HG02840 (cell line): Measurements from ENCODE around the gene RUNDC3A.
"Not testable (repeated sequence)": the region's sequence is repeated elsewhere in the genome, so short reads cannot be mapped to it uniquely, and the experiment has no call there.

Experiments
- ATAC-seq: cut with Tn5 transposase; IDR thresholded peaks from one replicate; pipeline ENCODE4 v1.9.1; 2021; ENCODE audit warnings: mild to moderate bottlenecking, moderate library complexity, moderate number of reproducible peaks; ENCODE audit not compliant: unreplicated experiment, low FRiP score

The RUNDC3A gene

DNA sequence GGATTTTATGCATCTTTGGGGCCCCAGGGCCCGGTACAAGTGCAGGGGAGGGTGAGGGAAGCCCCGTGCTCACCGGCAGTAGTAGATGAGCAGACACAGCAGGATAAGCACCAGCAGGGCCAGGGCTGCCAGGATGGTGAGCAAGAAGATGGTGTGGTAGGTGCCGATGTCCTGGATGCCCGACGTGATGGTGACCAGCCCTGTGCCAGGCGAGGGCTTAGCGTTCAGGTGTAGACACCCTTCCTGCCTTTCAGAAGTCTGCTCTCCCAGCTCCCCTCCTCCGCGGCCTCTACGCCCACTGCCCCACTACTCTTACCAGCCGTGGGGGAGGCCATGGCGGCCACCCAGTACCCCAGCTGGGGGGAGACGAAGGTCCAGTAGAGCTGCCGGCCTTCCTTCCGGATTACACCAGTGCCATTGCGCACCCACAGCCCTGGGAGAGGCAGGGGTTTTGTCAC is 47.3 kb downstream of the RUNDC3A start:
- no peak for ATAC-seq

DNA sequence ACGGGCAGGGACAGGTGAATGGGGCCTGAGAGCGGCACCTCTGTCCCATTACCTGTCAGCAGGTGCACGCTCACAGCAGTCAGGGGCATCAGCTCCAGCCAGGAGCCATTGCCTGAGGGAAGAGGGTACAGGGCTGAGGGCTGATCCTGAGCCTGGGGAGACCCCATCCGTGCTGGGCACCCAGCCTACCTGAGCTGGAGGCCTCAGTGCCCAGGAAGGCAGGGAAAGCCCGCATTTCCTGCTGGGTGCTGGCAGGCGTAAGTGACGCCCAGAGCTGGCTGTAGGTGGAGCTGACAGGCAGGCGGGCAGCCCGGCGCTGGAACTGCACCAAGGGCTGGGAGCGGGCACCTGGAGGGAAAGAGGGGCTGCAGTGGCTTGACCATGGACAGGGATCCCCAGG is 47.8 kb downstream of the RUNDC3A start:
- no peak for ATAC-seq

DNA sequence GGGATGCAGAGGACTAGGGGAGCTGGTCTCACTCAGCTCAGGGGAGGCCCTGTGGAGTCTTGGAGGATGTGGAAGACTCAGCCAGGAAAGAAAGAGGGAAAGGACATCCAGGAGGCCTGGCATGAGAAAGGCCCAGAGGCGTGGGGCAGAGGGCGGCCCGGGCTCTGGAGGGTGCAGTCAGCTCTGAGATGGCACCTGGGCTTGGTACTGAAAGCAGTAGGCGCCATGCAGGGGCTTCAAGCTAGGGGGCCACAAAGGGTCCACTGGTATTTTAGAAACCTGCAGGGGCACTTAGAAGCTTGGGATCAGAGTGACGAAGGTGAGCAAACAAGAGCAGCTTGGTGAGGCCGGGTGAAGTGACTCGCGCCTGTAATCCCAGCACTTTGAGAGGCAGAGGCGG is 49.7 kb downstream of the RUNDC3A start:
- ATAC-seq, result no peak

DNA sequence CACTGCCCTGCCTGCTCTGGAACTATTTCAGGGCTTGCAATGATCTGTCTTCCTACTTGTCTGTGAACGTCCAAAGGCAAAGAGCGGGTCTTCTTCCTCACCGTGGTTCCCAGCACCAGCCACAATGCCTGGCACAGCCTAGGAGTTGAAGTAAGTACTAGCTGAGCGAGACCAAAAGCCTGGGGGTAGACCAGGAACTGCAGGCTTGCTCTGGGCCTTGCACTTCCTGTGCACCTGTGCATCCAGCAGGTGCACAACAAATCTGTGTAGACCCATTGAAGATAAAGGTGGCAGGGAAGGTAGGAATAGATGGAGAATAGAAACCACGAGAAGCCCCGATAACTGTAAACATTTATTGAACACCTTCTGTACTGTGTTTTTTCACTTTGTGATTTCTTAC is 50.6 kb downstream of the RUNDC3A start:
- no peak for ATAC-seq

DNA sequence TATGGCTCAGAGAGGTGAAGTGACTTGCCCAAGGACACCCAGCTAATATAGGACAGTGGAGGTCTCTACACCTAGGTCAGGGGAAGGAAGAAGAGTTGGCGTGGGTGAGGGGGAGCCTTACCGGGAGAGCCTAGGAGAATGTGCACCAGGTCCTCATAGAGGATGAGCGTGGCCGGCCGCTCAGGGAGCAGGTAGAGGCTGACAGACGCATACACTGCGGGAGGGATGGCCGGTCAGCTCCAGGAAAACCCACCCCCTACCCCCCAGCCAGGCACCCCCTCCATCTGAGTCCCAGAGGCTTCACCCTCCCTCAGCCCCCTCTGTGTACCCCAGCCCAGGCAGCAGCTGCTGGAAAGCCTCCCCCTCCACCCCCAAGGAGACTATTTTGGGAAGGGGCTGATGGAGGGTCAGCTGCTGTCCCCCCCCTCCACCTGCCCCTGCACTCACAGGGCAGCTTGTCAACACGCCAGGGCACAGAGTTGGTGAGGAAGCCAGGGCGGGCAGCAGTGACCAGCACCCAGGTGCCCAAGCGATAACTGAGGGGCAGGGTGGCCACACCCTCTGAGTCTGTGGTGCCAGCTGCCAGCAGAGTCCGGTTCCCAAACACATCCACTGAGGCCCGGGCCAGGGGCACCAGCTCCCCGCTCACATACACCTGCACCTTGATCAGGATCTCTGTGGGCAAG is 51.2 kb downstream of the RUNDC3A start:
- no peak for ATAC-seq

DNA sequence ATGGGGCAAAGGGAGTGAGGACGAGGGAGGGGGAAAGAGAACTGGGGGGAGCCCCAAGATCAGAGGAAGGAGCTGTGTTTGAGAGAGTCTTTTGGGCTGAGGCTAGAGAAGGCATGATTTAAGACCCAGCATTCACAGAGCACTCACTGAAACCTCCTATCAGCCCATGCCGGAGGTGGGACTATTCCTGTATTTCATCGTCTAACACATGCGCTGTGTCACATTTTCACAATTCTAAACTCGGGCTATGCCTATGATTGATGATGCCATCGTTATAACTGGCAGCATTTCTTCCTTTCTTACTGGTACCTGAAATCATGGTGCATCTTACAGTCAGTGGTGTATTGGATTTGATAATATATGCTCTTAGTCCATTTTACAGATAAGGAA is 51.7 kb downstream of the RUNDC3A start:
- no peak for ATAC-seq

DNA sequence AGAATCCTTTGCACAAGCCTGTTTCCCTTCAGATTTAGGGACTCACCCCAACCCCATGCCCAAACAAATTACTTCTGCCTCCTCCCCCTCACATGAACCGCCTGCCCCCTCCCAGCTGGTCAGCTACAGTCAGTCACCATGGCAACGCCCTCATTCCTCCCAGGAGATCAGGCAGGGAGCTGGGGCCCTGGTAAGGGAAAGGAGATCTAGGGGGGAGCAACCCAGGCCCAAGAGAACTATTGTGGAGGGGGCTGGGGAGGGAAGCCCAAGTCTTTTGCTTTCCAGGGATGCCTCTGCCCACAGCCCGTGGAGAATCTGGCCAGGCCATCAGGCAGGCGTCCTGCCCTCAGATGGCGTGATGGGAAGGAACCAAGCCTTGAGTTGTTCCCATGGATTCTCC is 52.4 kb downstream of the RUNDC3A start:
- ATAC-seq, result no peak

DNA sequence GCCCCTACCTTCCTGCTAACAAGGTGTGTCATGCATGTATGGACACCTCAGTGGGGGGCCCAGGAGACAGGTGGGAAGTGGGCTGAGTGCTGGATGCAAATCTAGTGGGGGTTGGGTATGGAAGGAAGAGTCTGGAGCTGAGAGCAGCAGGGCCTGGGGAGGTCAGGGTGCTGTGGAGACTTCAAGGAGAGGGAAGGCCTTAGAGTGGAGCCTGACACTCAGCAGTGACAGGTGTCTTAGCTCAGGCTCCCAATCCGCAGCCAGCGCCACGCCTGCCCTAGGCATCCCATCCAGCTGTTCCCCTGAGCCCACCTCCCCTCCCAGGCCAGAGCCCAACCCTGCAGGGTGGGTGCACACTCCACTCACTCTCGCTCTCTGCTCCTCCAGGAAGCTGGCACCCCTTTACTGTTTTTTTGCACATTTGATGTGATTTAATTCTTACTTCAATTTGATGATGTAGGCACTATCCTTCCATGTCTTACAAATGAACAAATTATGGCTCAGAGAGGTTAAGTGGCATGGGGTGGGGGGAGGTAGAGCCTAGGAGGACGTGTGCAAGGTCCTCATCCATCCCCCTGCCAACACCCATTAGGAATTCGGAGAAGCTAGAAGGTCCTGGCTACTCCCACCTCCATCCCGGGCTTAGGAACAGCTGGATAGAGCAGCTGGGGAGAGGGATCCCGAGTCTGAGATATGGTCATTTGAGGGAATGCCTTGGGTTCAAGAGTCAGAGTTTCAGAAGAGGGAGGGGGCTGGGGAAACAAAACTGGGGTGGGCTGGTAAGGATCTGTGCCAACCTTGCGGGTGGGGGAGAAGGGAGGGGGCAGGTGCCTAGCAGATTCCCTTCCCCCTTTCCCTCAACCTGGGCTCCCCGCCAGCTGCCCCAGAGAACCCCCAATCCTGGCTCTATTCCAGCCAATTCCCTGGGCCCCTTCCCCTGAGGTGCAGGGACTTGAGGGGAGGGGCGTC is 53.2 kb downstream of the RUNDC3A start:
- no peak for ATAC-seq

DNA sequence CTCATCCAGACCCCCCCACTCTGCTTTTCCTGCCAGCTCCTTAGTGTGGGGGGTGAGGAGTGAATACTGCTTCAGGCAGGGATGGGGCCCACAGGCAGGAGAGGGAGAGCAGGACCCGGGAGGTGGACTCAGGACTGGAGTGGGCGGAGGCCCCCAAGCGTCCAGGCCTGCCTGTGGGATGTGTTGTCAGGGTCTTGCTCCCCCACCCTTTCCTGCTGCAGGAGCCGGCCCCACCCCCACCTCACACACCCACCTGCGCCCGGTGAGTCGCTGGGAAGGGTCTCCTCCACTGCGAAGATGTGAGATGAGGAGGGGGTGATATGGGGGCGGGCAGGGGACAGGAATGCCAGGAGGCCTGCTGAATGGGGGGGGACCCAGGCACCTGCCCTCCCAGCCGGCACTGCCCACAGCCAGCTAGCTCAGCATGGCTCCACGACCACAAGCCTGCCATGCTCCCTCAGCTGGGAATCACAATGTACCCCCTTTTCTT is 54.1 kb downstream of the RUNDC3A start:
- ATAC-seq, result no peak

DNA sequence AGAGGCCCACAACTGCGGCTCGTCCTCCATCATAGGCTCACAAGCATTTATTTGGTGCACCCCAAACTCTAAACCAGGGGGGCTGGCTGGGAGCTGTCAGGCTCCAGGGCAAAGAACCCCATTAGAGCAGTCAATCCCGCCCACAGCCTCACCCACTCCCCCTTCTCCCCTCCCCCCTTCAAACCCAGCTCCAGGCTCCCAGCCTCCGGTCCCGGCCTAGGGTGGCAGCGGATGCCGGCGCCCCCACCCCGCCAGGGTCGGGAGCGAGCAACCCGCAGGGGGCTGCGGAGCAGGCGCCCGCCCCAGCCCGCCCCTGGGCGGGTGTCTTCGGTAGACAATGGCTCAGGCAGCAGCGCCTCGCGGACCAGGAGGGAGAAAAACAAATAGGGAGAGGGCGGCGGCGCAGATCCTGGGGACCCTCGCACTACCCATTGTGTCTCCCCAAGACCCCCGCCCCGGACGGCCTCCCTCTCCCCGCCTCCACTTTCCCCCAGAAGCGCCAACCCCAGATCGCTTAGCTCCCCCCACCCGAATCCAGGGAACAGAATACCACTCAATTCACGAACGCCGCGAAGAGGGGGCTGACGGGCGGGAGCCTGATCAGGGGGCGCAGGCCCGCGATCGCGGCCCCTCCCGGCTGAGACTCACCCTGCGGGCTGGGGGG is 54.7 kb downstream of the RUNDC3A start:
- ATAC-seq, result no peak

DNA sequence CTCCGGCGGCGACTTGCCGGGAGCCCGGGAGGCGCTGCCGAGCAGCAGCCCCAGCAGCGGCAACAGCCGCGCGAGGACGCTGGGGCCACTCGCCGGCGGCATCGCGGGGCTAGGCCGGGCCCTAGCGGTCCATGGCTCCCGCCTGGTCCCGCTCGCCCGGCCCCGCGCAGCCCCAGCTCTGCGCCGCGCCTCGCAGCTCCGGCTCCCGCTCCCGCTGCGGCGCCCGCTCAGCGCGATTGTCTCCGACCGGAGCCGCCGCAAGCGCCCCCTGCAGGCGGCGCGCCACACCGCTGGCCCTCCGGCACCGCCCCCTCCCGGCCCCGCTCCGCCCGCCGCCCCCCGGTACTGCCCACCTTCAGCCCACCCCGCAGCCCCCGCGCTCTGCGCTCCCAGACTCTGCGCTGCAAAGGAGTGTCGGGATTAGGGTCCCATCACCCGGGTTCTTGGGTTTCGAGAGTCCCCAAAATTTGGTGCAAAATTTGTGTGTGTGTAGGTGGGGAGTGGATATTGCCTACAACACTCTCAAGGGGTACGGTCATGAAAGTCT is 55.3 kb downstream of the RUNDC3A start, which contains the start of gene FAM171A2:
TSS of gene FAM171A2 (minus strand) at position 241 of the 547 bp plus-strand sequence. CDS start at position 102, 139 bp downstream.
- no peak for ATAC-seq

DNA sequence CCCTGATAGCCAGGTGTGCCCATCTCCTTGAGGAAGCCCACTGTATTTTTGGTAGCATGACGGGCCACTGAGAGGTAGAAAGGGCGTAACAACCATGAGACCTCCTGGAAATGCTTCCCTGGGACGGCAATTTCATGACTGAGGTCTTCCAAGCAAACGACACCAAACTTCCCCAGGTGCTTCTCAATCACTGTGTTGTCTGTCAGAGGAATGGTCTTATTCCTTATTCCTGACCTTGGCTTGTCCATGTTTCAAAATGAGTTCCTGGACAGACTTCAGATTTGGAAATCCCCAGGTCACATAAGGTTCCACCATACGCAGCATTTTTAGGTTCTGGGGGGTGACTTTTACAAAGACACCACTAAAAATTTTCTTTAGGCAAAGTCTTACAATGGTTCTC is 56.6 kb downstream of the RUNDC3A start:
- ATAC-seq, result not testable (repeated sequence)

DNA sequence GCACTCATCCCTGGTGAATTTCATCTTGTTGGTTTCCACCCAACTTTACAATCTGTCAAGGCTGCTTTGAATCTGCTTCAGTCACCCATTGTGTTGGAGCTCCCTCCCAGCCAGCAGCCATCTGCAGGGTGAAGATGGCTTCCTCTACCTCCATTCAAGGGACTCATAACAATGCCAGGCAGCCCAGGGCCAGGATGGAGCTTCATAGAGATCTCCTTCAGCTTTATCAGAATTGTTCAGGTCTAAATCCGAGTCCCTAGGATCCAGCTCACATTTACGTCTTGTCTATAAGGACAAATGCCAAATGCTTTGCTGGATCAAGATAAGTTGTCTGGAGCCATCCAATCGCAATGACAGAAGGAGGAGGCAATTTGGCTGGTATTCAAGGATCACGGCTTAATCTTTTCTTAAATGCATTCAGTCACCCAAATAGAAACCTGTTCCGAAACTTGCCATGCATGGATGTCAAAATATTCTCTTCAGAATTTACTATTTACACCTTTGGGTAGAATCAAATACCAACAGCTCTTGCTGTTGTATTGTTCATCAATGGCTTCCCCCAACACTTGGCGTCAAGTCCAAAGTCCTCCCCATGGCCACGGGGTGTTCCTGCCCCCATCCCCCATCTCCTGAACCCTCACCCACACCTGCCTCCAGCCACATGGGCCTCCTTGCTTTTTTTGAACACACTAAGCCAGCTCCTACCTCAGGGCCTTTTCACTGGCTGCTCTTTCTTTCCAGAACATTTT is 59.0 kb downstream of the RUNDC3A start:
- ATAC-seq, result no peak
